Muscle layer of duodenum (tissue), 2 donors: ENCODE measurements around the gene C11orf65.

Experiments used
- H3K27ac ChIP-seq: one replicate; pipeline ENCODE4 v1.7.0; 2013; ENCODE audit warnings: mild to moderate bottlenecking, low read length
- H3K27me3 ChIP-seq: one replicate; pipeline ENCODE4 v1.7.0; 2013; ENCODE audit warnings: low read depth, mild to moderate bottlenecking, control low read depth, low read length
- H3K36me3 ChIP-seq, 2 donors: one replicate each; pipeline ENCODE4 v1.7.0; 2013; ENCODE audit warnings: low read length in 2 of 2, control low read depth in 1 of 2, mild to moderate bottlenecking in 1 of 2; ENCODE audit not compliant: insufficient read depth in 2 of 2, control insufficient read depth in 1 of 2
- H3K4me1 ChIP-seq, 2 donors: one replicate each; pipeline ENCODE4 v1.7.0; 2013; ENCODE audit warnings: low read length in 2 of 2, mild to moderate bottlenecking in 2 of 2, control low read depth in 1 of 2, moderate library complexity in 1 of 2; ENCODE audit not compliant: insufficient read depth in 2 of 2, control insufficient read depth in 1 of 2
- H3K4me3 ChIP-seq, 2 donors: one replicate each; pipeline ENCODE4 v1.7.0; 2013; ENCODE audit warnings: low read length in 2 of 2, low read depth in 1 of 2, mild to moderate bottlenecking in 1 of 2
- H3K9me3 ChIP-seq, 2 donors: one replicate each; pipeline ENCODE4 v1.7.0; 2013; ENCODE audit warnings: low read length in 2 of 2, control low read depth in 1 of 2, mild to moderate bottlenecking in 1 of 2; ENCODE audit not compliant: control insufficient read depth in 1 of 2
- donor health status: healthy.

C11orf65 gene

DNA sequence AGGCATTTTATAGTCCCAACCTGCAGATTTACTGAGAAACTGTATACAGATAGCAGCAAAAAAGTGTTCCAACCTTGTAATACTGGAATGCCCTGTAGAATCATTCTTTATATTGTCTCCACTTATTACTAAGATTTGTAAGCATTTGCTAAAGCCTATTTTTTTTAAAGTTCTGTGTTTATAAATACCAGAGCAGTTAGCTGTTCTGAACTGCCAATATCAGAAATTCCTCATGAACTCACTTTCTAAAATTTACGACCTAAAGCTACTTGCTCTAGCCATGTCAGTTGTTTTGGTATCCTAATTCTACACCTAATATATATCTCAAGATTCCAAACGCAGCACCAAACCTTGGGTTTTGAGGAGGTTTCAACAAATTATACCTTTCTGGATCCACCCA is 103.2 kb downstream of the C11orf65 start:
- H3K27ac ChIP-seq = no peak overlapping the region
- no peaks in the 10 kb centered on the region for H3K4me1 ChIP-seq
- no peaks in the 10 kb centered on the region for H3K27me3 ChIP-seq
- H3K4me3 ChIP-seq = no peak overlapping the region
- no peaks in the 10 kb centered on the region for H3K9me3 ChIP-seq
- peaks cover 7 to 28% of the 10 kb centered on the region in 2 donors for H3K36me3 ChIP-seq

DNA sequence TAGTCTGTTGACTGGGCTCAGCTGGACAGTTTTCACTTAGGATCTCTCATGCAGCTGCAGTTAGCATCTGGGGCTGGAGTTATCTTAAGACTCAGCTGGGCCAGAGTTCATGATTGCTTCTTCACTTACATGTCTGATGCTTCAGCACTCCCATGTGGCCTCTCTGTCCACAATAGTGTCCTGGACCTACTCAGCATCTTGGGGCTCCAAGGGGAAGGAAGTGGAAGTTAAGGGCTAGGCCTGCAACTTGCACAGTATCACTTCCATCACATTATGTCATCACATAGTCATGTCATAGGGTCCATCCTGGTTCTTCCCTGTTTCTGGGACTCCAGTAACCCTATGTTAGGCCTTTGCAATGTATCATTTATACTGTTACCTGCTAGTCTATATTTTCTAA is 115.9 kb downstream of the C11orf65 start:
- no peaks in the 10 kb centered on the region for H3K9me3 ChIP-seq
- H3K4me1 ChIP-seq = no peaks in the 10 kb centered on the region
- peaks cover 56 to 60% of the 10 kb centered on the region in 2 donors for H3K36me3 ChIP-seq
- no peak overlapping the region for H3K4me3 ChIP-seq
- no peak overlapping the region for H3K27ac ChIP-seq
- H3K27me3 ChIP-seq = no peaks in the 10 kb centered on the region

DNA sequence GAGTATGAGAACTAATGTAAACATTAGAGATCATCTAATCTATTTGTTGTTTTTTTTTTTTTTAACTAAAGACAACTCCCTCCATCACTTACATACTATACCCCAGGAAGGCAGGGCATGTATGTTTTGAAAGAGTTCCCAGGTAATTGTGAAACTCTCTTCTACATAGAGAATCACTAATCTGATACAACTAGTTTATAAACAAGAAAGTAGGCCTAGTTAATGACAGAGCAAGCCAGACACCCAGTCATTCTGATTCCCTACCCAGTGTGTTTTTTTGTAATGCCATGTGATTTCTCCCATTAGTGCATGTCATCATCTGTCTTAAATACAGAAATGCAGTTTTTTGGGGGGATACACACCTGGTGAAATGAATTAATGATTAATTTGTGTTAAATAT is 120.9 kb downstream of the C11orf65 start:
- Histone ChIP-seq H3K27ac (no peak overlapping the region), H3K4me3 (no peak overlapping the region), H3K9me3 (no peaks in the 10 kb centered on the region), H3K4me1 (no peaks in the 10 kb centered on the region), H3K36me3 (peaks cover 30 to 32% of the 10 kb centered on the region in 2 donors), H3K27me3 (no peaks in the 10 kb centered on the region)

DNA sequence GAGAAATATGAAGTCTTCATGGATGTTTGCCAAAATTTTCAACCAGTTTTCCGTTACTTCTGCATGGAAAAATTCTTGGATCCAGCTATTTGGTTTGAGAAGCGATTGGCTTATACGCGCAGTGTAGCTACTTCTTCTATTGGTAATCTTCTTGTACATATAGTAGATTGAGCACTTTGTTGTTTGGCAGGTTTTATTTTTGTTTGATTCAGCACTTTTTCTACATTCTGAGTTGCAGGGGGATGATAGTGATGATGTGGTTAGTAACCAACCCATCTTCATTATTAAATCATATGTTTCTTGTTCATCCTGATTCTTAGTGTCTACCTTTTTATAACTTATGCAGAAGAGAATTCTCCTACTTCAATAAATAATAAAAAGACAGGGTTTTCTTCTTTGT is 121.6 kb downstream of the C11orf65 start:
- no peaks in the 10 kb centered on the region for H3K27me3 ChIP-seq
- no peaks in the 10 kb centered on the region for H3K4me1 ChIP-seq
- no peaks in the 10 kb centered on the region for H3K9me3 ChIP-seq
- no peak overlapping the region for H3K4me3 ChIP-seq
- no peak overlapping the region for H3K27ac ChIP-seq
- peaks cover 25 to 30% of the 10 kb centered on the region in 2 donors for H3K36me3 ChIP-seq

DNA sequence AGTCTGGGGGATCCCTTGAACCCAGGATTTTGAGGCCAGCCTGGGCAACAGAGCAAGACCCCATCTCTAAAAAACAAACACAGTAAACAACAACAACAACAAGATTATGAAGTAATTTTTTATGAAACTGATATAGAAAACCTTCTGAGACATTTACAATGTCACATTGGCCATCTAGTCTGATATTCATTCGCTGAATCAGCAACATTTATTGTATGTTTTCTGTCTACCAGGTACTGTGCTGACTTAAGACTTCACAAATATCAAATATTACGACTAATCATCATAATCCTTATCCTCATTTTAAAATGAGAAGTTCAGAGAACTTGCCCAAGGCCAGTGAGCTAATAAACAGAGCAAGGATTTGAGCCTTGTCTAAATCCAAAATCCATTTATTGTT is 123.6 kb downstream of the C11orf65 start:
- no peak overlapping the region for H3K27ac ChIP-seq
- no peaks in the 10 kb centered on the region for H3K9me3 ChIP-seq
- no peak overlapping the region for H3K4me3 ChIP-seq
- H3K27me3 ChIP-seq = no peaks in the 10 kb centered on the region
- H3K4me1 ChIP-seq = no peaks in the 10 kb centered on the region
- peaks cover 12 to 13% of the 10 kb centered on the region in 2 donors for H3K36me3 ChIP-seq

DNA sequence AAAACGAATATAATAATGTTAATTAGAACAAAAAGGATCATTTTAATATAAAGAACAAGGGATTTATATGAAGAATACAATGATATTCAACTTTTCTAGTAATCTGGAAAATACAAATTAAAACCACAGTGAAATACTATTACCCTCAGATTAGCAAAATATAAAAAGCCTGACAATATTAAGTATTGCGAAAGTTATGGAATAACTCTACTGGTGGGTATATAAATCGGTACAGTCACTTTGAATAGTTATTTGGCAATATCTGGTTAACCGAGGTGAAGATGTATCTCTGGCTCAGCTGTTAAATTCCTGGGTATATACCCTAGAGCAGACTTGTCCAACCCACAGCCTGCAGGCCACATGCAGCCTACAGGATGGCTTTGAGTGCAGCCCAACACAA is 125.7 kb downstream of the C11orf65 start:
- Histone ChIP-seq H3K4me3 (no peak overlapping the region), H3K27me3 (no peaks in the 10 kb centered on the region), H3K4me1 (no peaks in the 10 kb centered on the region), H3K36me3 (peaks cover 11% of the 10 kb centered on the region in 2 donors), H3K9me3 (no peaks in the 10 kb centered on the region), H3K27ac (no peak overlapping the region)

DNA sequence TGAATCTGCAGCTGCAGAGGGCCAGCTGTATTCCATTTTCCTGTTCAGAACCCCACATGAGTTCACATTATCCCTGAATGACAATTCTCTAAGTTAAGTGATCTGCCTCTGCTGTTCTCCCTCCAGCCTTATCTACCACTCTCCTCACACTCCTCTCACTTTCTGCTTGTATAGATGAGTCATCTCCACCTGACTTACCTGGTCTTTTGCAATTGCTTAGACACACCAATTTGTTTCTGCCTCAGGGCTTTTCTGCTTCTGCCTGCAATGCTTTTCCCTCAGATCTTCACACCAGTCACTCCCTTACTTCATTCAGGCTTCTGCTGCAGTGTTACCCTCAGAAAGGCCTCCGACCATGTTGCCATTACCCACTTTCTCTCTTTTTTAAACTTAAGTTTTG is 126.4 kb downstream of the C11orf65 start:
- H3K27me3 ChIP-seq = no peaks in the 10 kb centered on the region
- H3K9me3 ChIP-seq = no peaks in the 10 kb centered on the region
- no peak overlapping the region for H3K4me3 ChIP-seq
- H3K27ac ChIP-seq = no peak overlapping the region
- H3K36me3 ChIP-seq = peaks cover 11 to 12% of the 10 kb centered on the region in 2 donors
- H3K4me1 ChIP-seq = no peaks in the 10 kb centered on the region

DNA sequence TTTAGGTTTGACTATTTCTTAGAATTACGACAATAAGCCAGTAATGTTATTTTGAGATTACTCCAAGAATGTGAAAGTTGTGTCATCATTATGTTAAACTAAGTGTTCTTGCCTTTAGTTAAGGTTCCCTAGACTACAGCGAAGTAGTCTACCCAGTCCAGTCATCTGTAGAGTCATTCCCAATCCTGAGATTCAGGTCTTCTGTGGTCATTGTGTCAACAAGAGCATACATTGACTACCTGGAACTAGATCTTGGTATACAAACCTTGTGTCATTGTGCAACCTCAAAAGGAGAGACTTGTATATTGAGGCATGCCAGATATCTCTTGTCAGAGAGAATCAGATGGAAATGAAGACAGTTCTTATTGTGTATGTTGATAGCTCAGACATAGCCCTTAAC is 128.6 kb downstream of the C11orf65 start:
- Histone ChIP-seq H3K9me3 (no peaks in the 10 kb centered on the region), H3K27ac (no peak overlapping the region), H3K4me1 (no peaks in the 10 kb centered on the region), H3K36me3 (peaks cover 22 to 26% of the 10 kb centered on the region in 2 donors), H3K4me3 (no peak overlapping the region), H3K27me3 (no peaks in the 10 kb centered on the region)

DNA sequence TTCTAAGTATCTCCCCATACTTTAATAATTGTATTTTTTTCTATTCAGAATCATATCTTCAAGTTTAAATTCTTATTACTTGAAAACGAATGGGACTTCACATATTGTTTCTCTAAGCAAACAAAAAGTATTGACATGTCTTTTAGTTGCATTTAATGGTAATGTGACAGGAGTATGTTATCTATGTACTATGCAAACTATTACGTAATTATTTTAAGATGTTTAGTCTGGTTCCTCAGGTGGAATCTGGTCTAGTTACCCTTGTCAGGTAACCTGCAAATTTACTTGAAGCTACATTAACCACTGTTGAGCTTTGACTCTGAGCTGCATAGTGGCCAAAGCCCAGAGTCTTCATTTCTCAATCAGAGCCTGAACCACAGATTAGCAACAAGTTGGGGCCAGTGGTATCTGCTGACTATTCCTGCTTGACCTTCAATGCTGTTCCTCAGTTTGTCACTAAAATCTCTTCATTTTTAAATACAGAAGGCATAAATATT is 133.9 kb downstream of the C11orf65 start:
- no peaks in the 10 kb centered on the region for H3K4me1 ChIP-seq
- peaks cover 39 to 62% of the 10 kb centered on the region in 2 donors for H3K36me3 ChIP-seq
- H3K27me3 ChIP-seq = no peaks in the 10 kb centered on the region
- no peaks in the 10 kb centered on the region for H3K9me3 ChIP-seq
- H3K27ac ChIP-seq = no peak overlapping the region
- no peak overlapping the region for H3K4me3 ChIP-seq
